Stimulated activated CD4-positive, alpha-beta T cell treated with anti-CD3 and anti-CD28 coated beads, TNF-alpha, amount 100 ng/mL, for 48 hours (primary cell): ENCODE results near the gene ARL8B.
"Not testable (repeated sequence)": the region's sequence is repeated elsewhere in the genome, so short reads cannot be mapped to it uniquely, and the experiment has no call there.

Experiments used
- DNase-seq, 3 donors: peaks; one replicate each; pipeline ENCODE4 v3.0.0-alpha.2; 2020; ENCODE audit warnings: low read depth in 3 of 3

ARL8B gene

DNA sequence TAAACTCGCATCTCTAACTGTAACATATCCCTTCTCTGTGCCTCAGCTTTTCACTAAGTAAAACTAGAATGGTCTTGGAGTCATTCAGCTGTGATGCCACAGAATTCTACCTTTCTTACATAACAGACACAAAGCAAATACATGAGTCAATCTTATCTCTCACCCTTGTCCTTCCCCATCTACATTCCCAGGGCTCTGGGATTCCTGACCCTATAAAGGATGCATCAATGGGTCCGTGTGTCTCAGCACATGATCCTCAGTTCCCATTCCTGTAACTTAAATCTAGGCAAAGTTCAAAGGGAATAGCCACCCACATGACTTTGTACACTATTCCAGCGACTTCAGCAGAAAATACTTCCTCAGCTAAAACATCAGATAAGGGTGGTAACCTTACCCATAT is 11.8 kb upstream of the ARL8B start:
- no peak for DNase-seq

DNA sequence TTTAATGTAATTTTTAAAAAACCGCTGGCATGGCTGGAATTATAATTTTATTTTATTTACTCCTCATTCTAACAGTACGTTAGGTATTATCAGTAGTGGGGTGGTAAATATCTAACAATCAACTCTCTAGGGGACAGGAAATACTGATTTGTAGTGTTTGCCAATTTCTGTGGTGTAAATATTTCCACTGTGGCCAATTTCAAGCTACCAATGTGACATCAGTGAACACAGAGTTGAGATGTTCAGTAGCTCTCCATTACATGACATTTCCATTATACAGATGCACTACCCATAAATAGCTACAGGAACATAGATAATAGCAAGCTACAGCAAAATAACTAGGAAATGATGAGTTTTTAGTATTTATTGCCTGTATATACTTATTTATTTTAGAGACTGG is 10.0 kb upstream of the ARL8B start:
- no peak for DNase-seq

DNA sequence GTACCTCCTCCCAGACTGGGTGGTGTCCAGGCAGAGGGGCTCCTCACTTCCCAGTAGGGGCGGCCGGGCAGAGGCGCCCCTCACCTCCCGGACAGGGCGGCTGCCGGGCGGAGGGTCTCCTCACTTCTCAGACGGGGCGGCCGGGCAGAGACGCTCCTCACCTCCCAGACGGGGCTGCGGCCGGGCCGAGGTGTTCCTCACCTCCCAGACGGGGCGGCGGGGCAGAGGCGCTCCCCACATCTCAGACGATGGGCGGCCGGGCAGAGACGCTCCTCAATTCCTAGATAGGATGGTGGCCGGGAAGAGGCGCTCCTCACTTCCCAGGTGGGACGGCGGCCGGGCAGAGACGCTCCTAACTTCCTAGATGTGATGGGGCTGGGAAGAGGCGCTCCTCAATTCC is 8.4 kb upstream of the ARL8B start:
- not testable (repeated sequence) for DNase-seq

DNA sequence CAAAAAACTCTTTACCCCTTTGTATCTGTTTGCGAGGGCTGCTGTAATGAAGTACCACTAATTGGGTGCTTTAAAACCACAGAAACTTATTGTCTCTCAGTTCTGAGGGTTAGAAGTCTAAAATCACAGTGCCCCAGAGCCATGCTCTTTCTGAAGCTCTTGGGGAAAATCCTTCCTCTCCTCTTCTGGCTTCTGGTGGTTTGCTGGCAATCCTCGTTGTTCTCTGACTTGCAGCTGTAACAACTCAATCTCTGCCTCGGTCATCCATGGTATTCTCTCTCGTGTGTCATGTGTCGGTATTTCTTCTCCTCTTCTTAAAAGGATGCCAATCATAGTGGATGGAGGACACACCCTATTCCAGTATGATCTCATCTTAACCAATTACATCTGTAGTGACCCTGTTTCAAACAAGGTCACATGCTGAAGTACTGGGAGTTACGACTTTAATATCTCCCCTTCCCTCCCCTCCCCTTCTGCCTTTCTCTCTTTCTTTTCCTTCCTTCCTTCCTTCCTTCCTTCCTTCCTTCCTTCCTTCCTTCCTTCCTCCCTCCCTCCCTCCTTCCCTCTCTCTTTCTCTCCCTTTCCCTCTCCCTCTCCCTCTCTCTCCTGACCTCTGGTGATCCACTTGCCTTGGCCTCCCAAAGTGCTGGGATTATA is 6.5 kb upstream of the ARL8B start:
- DNase-seq: no peak

DNA sequence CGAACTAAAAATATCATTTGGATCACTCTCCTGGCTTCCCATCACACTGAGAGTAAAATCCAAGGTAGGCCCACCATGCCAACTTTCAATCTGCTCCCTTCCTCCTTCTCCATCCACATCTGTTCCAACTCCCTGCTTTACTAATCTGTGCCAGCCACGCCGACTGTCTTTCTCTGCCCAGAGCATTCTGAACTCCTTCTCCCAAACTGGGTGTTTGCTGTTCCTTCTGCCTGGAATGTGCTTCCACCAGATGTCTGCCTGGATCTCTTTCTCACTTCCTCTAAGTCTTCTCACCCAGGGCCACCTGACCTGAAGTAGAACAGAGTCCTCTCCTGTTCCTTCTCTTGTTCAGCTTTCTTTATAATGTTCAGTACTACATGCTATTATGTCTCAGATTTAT is 5.6 kb upstream of the ARL8B start:
- no peak for DNase-seq

DNA sequence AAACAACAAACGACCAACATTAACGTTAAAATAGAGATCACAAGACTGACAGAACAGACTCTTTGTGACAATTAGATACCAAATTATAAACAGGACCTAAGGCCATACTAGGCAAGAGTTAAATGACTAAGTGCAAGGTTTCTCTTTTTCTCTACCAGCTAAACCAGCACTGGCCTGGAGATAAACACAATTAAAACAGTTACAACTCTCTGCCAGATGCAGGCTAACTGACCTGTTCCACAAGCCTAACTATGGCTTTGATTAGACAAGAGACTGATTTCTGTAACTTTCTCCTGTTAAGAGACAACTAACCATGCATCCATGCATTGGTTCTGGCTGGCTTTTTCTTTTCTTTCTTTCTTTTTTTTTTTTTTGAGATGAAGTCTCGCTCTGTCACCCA is 1.6 kb upstream of the ARL8B start:
- no peak for DNase-seq

DNA sequence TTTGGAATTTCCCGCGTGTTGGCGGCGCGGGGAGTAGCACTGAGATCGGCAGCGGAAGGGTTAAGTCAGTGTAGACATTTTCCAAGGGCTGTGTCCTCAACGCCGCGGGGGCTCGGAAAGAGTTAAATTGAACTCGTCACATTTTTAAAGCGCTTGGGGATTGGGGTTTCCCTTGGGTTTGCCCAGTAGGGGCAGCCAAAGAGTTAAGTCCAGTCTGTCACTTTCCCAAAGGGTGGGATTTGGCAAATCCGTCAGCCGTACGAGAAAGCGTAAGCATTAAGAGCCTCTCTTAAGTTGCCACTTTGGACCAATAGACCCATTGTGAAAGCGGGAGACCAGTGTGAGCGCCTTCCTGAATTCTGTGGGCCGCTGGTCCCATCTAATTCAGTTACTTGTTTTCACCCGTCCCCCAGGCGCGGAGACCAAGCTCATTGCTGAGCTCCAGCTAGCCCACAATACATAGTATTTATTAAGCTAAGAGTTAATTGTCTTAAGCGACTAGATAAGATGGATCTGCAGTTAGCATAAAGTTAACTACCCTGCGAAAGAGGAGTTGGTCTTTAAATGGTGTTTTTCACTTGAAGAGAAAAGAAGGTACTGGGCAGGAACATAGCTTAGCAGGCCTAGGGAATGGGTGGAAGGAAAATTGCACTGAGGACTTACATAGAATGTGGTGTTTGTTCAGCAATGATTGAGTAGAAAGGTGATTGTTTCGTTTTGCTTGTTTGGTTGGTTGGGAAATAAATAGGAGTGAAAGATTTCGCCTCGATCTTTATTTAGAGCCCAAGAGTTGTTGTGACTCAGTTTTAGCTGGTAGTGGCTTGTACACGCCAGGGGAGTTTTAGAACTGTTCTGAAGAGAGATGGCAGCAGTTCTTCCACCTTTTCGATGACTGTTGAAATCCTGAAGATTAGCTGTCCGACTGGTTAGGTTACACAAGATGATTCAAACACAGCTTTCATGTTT is 932 bp downstream of the ARL8B start:
- peak in 1 of 3 donors; percentile 10 for DNase-seq

DNA sequence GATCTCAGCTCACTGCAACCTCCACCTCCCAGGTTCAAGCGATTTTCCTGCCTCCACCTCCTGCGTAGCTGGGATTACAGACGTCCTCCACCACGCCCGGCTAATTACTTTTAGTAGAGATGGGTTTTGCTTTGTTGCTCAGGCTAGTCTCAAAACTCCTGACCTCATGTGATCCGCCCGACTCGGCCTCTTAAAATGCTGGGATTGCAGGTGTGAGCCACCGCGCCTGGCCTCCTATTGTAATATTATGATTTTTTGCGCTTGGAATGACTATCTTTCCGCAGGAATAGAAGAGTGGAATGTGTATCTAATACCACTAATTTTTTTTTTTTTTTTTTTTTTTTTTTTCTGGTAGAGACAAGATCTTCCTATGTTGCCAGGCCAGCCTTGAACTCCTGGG is 1.8 kb downstream of the ARL8B start:
- no peak for DNase-seq

DNA sequence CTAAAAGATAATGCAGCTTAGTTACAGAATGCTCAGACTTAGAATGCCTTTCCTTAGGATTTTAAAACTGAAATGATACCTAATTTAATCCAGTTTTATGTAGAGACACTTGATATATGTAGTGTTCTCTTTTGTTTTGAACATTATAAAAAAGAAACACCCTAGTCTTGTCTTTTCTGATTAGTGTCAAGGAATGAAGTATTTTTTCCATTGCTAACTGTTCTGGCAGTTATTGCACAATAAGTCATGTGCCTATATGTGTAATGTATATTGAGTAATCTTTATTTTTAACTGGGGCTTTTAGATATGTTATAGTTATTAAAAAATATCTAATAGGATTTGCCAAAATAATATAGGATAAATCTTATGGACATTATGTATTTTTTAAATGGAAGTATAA is 4.5 kb downstream of the ARL8B start:
- no peak for DNase-seq

DNA sequence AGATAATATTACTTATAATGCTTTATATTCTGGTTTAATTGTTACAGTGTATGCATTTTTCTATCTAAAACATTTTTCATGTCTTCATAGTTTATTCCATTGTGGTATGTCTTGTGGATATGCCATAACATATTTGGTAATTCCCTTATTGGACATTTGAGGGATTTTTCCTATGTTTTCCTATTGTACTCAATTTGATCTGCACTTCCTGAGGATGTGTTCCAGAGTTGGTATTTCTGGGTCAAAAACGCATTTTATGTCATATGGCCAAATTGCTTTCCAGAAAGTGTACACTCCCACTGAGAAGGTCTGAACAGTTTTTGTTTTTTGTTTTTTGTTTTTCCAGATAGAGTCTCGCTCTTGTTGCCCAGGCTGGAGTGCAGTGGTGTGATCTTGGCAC is 6.8 kb downstream of the ARL8B start:
- DNase-seq: no peak

DNA sequence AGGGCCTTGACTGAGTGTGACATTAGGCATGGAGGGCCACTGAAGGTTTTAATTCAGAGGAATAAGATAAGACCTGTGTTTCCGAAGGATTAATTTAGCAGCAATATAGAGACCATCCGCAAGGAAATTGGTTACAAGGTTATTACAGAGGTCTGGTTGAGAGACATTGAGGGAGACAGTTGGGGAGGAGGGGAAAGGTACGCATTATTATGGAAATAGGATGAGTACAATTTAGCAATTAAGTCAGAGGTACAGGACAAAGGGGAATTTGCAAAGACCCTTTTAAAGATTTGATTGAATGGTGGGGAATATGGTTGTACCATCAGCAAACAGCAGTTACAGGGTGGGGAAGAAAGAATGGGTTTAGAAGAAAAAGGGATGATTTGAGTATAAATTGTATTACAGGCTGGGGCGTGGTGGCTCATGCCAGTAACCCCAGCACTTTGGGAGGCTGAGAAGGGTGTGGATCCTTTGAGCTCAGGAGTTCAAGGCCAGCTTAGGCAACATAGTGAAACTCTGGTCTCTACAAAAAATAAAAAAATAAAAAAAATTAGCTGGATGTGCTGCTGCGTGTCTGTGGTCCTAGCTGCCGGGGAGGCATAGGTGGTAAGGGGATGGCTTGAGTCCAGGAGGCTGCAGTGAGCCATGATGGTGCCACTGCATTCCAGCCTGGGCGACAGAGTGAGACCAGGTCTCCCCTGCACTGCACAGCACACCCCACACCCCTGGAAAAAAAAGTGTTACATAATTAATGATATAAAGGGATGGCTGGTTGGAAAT is 11.3 kb downstream of the ARL8B start:
- no peak for DNase-seq

DNA sequence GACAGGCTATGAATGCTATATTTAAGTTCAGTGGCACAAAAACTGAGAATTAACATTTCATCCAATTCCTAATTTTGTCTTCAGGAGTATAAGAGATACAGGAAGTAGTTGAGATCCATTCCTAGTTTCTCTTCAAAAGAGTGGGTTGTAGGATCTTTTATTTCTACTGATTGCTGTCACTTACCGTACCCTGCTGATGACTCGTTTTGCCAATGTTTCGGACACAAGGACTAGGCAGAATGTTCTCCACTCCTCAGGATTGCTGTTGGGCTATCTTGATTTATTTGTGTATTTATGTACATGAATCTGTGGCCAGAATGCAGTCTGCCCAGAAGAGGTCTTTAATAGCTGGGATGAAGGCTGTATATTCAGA is 11.9 kb downstream of the ARL8B start:
- DNase-seq: no peak

DNA sequence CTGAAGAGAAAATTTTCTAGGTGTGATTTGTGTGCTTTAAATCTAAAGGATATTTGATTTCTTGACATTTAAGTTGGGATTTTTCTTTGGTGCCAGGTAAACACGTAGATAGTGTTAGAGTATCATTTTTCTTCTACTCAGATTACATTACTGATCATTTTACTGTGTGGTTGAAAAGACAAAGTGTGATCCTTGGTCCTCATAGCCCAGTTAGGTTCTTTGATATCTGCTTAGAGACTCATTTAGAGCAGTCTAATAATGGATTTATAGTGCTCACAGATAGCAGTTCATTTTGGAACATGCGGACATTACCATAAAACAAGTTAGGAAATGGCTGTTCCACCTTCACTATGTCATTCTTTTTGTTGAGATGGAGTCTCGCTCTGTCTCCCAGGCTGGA is 12.4 kb downstream of the ARL8B start:
- DNase-seq: no peak

DNA sequence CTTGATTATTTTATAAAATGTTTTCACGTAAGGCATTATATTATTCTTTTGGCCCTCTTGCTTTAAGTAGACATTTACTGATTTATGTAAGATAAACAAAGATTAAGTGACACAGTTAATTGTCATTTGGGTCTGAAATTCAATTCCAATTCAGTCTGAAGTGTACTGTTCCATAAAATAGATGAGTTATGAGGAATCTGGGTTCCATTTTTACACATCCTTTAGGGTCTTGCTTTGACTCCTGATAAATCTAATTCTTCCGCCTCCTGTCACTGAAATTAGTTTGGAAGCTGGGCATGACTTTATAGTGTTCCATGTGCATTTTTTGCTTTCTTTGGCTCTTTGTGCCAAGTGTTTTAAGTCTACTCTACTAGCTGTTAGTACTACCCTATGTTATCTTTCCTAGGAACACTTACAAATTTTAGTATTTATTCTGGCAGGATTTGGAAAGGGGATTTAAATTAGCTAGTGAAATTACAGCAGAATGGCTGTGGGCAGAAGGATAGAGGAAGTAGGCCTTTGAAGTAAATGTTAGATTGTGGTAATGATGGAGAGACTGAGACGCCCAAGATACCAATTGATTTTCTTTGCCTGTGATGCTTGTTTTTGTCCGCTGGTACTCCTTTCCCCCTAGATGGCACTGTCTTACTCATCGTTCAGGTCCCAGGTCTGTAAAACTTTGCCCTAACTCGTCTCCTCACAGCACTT is 14.3 kb downstream of the ARL8B start:
- no peak for DNase-seq

DNA sequence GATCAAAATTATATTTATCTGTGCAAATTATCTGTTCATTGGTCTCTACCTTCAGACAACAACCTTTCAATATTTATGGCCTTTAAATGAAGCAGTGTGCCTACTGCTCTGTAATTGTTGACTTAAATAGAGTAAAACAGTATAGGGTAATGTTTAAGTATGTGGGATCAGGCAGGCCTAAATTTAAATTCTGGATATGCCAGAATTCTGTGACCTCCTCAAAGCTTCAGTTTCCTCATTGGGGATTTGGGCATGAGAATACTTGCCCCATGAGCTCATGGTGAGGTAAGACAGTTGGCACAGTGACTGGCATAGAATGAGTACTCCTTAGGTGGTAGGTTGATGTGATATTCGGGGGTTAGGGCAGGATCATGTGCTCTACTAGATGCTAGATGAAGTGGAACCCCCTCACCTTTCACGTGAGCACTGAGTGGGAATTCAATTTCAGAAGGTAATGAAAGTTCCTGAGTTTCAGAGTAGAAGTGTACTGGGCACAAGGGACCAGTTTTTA is 14.9 kb downstream of the ARL8B start:
- DNase-seq: no peak

DNA sequence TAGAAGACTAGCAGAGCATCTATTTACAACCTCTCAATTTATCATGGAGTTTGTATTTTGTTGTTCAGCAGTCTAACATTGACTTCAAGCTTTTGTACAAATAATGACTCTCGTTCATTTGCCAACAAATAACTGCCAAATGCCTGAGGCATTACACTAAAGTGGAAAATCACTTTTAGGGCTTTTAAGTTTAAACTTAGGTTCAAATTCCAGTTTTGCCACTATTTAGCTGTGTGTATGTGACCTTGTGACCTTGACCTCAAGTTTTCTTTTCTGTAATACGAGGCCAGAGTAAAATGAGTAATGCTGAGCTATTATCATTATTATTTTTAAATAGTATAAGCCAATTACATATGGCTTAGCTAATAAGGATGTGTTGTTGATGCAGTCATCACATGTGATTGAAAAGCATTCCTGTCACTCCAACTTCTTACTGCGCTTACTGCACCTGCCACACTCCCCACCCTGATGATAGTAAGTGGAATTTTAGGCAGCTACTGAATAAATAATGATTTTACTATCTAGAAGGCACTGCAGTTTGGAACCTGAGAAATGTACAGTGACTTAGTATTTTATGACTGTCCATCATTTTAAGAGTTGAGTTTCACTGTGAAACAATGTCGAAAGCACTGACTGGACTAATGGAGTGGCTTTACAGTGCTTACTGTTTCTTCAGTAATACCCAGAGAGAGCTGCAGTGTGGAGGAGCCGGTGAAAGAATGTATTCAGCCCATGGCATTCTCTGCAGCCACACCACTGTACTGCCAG is 16.3 kb downstream of the ARL8B start:
- DNase-seq: no peak

DNA sequence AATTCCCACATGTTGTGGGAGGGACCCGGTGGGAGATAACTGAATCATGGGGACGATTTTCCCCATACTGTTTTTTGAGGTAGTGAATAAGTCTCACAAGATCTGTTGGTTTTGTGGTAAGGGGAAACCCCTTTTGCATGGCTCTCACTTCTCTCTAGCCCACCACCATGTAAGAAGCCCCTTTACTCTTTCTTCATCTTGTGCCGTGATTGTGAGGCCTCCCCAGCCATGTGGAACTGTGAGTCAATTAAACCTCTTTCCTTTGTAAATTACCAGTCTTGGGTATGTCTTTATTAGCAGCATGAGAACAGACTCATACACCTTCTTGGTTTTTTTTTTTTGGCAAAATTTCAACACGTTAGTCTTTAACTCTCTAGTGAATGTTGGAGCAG is 18.1 kb downstream of the ARL8B start:
- DNase-seq: no peak

DNA sequence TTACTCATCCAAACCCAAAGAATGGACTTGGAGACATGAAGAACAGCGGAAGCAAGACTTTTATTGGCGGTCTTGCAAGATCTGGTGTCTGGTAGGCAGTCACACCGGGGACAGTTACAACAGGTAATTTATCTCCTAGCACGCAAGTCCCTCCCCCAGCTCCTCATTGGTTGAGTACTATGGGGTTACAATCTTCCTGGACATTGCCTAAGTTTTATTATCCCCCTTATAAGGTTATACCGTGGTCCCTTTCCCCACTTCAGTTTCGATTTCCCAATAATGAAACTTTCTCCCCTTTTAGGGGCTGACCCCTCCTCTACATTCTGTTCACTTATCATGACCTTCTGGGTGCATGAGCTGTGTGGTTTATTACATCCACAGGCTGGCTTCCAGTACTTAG is 18.7 kb downstream of the ARL8B start:
- no peak for DNase-seq

DNA sequence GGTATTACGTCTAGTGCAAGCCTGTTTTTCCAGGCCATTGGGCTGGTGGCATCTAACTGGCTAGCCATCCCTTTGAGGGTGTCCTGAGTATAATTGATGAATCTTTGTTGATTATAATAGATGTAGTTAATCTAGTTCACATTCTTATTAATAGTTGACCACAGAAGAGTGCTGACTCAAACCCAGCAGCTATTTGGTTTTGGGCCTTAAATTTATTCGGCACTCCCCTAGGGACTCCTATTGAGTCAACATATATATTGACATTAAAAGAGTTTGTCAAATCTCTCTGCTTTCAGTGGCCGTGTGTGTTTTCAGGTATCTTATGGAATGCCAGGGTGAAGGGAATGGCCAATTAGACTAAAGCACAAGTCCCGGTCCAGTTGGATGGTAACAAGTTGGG is 19.7 kb downstream of the ARL8B start:
- DNase-seq: no peak

DNA sequence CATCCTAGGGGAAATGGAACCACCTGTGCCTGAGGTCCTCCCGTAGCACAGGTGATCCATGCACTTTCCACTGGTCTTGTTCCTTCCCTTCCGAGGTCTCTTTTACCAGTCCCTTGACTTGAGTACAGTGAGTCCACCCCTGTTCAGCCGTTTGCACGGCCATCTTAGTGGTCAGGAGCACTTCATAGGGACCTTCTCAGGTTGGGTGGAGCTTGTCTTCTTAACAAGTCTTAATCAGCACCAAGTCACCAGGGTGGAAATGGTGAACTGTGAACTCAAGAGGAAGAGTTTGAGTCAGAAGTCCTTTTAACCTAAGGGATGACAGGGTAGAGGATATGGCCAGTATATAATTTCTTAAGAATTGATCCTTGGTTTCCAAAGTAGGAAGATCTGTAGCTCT is 21.4 kb downstream of the ARL8B start:
- DNase-seq: no peak
